ENCODE measurements around the gene TMEM259. TPM values are rescaled to one million over a fixed set of nuclear protein-coding genes. Genes with fewer than 3 reads are reported as not detected.

TMEM259 gene
- total RNA-seq = 100 to 1,000 TPM; 109 to 124 TPM

DNA sequence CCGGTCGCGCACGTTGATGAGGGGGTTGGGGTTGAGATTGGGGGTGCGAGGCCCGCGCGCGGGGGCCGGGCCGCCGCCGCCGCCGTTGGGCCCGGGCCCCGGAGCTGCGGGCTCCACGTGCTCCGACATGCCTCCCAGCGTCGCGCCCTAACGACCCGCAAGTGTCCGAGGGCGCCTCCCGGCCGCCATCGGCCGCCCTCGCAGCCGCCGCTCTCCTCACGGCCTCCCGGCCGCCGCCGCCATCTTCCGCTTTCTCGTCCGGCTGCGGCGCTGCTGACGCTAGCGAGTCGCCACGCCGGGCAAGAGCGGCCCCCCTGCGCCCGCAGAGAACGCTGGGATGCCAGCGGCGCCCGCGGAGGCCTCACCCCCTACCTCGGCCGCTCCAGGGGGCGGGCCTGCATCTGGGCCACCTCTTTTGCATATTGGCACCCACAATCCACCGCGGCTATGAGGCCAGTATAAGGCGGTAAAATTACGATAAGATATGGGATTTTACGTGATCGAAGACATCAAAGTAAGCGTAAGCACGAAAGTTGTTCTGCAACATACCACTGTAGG is at the start of gene TMEM259:
TMEM259 (minus strand) TSS at position 256 of the 558 bp plus-strand sequence; CDS start at position 129, 127 bp downstream.

DNA sequence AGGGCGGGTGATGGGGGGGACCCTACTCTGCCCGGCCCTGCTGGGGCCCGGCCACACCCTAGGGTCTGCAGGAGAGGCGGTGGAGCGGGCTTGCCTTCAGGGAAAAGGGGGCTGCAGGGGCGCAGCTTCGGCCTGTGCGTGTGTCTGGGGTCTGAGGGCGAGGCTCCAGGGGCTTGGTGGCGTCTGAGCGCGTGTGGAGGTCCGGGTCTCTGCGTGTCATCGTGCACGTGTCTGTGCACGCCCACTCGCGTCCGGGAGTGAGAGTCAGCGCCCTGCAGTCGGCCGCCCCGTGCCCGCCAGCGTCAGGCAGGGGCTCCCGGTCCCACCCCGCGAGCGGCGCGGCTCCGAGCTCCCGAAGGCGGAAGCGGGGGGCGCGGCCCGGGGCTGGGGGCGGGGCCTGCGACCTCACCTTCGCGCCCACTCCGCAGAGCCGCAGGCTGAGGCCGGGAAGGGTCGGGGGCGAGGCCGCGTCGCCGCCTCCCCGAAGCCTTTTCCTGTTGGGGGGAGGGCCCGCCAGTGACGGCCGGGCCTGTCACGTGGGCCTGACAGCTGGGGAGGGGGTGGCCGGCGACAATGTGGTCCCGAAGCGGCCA is 45.9 kb upstream of the TMEM259 start, which contains the start of gene ARHGAP45:
ARHGAP45 (plus strand) TSS at position 420 of the 593 bp plus-strand sequence. CDS start 239 bp downstream, outside the sequence.

DNA sequence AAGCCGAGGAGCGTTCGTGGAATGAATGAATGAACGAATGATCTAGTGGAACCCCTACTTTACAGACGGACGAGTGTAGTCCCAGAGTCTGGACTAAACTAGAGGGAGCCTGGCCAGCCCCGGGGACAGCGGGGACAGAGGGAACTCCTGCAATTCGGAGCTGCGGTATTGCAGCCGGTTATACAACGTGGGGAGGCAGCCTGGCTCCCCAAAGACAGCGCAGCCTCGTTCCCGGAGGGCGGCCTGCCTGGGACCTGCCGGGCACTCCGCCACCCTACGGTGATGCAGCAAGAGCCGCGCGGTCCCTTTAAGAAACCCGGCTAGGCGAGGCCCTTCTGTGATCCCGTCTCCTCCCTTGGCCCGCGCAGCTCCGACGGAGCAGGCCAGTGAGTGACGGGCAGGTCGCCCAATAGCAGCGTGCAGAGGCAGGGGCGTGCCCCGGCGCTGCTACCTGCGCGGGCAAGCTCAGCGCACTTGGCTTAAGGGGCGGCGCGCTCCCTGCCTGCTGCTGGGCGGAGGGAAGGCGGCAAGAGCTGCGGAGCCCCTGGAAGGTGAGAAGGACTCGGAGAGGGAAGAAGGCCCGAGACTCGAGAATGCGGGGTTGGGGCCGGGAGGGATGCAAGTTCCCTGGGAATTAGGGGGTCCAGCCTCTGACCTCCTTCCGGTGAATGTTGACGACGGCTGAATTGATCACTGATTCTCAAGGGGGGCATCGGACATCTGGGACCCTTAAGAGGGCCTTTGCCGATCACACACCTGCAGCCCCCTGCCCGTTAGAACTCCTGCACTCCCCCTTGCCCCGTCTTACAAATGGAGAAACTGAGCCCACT is 18.9 kb upstream of the TMEM259 start, which contains the start of gene ABCA7:
ABCA7 (plus strand) TSS at position 462 of the 830 bp plus-strand sequence. CDS start 1,255 bp downstream, outside the sequence.

DNA sequence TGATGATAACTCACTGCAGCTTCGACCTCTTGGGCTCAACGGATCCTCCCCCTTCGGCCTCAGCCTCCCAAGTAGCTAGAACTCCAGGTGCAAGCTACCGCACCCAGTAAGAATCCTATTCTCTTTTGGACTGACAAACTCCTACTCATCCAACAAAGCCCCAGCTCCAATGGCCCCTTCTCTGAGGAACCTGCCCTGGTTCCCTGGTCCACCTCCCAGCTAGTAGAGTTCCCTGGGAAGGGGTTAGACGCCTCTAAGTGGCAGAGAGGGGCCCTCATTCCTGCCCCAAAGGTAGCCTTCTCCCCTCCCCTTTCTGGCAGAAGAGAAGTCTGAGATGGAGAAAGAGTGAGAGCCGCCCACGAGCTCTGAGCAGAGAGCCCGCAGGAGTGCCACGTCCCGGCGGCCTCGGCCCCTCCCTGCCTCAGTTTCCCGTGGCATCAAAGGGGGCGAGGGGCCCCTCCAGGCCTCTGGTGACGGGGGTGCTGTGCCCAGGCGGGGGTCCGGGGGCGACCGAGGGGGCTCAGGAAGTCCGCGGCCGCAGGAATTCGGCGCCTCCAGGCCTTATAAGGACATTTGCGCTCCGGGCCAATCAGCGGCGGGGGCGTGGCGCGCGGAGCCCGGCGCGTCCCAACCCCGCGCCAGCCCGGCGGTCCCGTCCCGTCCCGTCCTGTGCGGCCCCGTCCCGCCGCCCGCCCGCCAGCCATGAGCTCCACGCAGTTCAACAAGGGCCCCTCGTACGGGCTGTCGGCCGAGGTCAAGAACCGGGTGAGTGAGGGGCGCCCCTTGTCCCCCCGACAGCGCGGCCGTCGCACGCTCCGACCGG is 5.2 kb upstream of the TMEM259 start, which contains the start of gene CNN2:
CNN2 (plus strand) TSS at position 649 of the 823 bp plus-strand sequence; CDS start at position 703, 54 bp downstream.

DNA sequence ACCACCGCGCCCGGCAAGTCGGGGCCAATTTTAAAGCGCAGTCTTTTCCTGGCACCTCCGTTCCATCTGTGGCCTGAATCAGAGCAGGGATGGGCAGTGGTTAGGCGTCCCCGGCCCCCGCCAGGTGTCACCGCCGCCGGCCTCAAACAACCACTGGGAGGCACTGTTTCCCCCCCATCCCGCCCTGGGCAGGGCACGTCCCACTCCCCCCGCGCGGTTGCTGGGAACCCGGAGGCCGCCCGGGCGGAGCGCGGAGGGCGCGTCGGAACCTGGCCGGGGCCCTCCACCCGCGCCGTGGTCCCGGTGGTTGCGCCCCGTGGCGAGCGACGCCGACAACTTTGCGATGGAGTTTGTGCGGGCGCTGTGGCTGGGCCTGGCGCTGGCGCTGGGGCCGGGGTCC is 20.8 kb downstream of the TMEM259 start, which contains the start of gene GRIN3B:
GRIN3B (plus strand) TSS at position 325 of the 400 bp plus-strand sequence; CDS start at position 344, 19 bp downstream.

DNA sequence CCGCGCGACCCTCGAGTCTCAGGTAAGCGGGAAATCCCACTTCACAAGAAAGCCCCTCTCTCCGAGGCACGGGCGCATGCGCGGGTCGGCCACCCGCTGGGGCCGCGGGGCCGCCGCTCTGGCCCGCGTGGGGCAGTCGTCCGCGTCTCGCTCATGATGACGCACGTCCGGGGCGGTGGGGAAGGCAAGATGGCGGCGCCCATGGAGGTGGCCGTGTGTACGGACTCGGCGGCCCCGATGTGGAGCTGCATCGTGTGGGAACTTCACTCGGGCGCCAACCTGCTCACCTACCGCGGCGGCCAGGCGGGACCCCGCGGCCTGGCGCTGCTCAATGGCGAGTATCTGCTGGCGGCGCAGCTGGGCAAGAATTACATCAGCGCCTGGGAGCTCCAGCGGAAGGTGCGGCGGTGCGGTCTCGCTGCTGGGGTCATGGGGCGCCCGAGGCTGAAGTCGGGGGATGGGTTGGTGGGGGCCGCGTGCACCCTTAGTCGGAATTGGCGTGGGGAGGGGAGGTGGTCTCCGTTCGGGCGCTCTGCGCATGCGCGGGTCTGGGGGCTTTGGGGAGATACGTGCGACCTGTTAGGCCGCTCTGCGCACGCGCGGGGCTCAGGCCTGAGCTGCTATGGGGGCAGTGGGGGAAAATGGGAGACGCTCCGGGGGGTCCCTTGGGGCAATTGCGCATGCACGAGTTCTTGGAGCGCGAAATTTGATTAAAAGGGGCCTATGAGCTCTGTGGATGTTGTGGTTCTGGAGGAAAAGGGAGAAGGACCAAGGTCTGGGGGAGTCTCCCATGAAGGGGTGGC is 36.6 kb downstream of the TMEM259 start, which contains the start of gene WDR18:
WDR18 (plus strand) TSS at position 181 of the 803 bp plus-strand sequence; CDS start at position 190, 9 bp downstream.

Small RNAs within 50 kb of the gene (small RNA-seq; reads per million reads assigned to genes)
- gene RNU6-2 = 5.3 to 25.1 reads per million in 2 donors

Other genes with a start within 250 kb of the TMEM259 start
- gene PTBP1, start 223.7 kb downstream of the TMEM259 start, total RNA-seq = 100 to 1,000 TPM; 124 to 198 TPM
- gene PLPPR3, start 199.2 kb downstream of the TMEM259 start, total RNA-seq = under 1 TPM in 1 of 2 donors, not detected in 1; 0.33 TPM
- not detected for gene AZU1, start 193.3 kb downstream of the TMEM259 start, total RNA-seq
- gene PRTN3, start 180.1 kb downstream of the TMEM259 start, total RNA-seq = not detected
- not detected for gene ELANE, start 168.8 kb downstream of the TMEM259 start, total RNA-seq
- under 1 TPM in 1 of 2 donors, not detected in 1; 1.00 TPM for gene CFD, start 161.5 kb downstream of the TMEM259 start, total RNA-seq
- gene MED16, start 127.9 kb downstream of the TMEM259 start, total RNA-seq = 10 to 100 TPM; 22.4 to 23.0 TPM
- gene RNU6-9, start 127.6 kb downstream of the TMEM259 start, total RNA-seq = not detected
- 10 to 100 TPM; 20.6 to 23.3 TPM for gene R3HDM4, start 107.9 kb downstream of the TMEM259 start, total RNA-seq
- gene KISS1R, start 103.8 kb downstream of the TMEM259 start, total RNA-seq = not detected
- gene ARID3A, start 95.1 kb downstream of the TMEM259 start, total RNA-seq = 10 to 100 TPM; 11.0 to 12.0 TPM
- gene WDR18, start 36.8 kb downstream of the TMEM259 start, total RNA-seq = 10 to 100 TPM; 60.6 to 65.3 TPM
- under 1 TPM in 1 of 2 donors, not detected in 1; under 0.01 TPM for gene GRIN3B, start 20.7 kb downstream of the TMEM259 start, total RNA-seq
- gene RNU6-2, start 399 bp upstream of the TMEM259 start, total RNA-seq = not detected
- 10 to 100 TPM; 22.0 to 48.6 TPM for gene CNN2, start 5.5 kb upstream of the TMEM259 start, total RNA-seq
- 10 to 100 TPM in 1 of 2 donors, 1 to 10 TPM in 1; 9.0 to 14.8 TPM for gene ABCA7, start 19.0 kb upstream of the TMEM259 start, total RNA-seq
- 1 to 10 TPM in 1 of 2 donors, under 1 TPM in 1; 0.69 to 4.0 TPM for gene ARHGAP45, start 46.0 kb upstream of the TMEM259 start, total RNA-seq
- 100 to 1,000 TPM in 1 of 2 donors, 10 to 100 TPM in 1; 69.2 to 110 TPM for gene POLR2E, start 74.3 kb upstream of the TMEM259 start, total RNA-seq
- 100 to 1,000 TPM; 109 to 195 TPM for gene GPX4, start 82.9 kb upstream of the TMEM259 start, total RNA-seq
- gene SBNO2, start 153.1 kb upstream of the TMEM259 start, total RNA-seq = 10 to 100 TPM; 63.7 to 63.9 TPM
- gene STK11, start 184.7 kb upstream of the TMEM259 start, total RNA-seq = 10 to 100 TPM; 50.9 to 58.9 TPM
- gene CBARP, start 216.9 kb upstream of the TMEM259 start, total RNA-seq = 1 to 10 TPM; 2.4 to 3.3 TPM
- gene ATP5F1D, start 220.6 kb upstream of the TMEM259 start, total RNA-seq = 10 to 100 TPM; 19.6 to 31.0 TPM
- 10 to 100 TPM in 1 of 2 donors, 1 to 10 TPM in 1; 9.3 to 12.3 TPM for gene MIDN, start 227.5 kb upstream of the TMEM259 start, total RNA-seq
- 100 to 1,000 TPM in 1 of 2 donors, 10 to 100 TPM in 1; 67.3 to 137 TPM for gene CIRBP, start 248.2 kb upstream of the TMEM259 start, total RNA-seq